GM18526 (cell line): Measurements from ENCODE around the gene ANGPTL2.

Source experiments
- POLR2A ChIP-seq: IDR thresholded peaks from 3 replicates; pipeline ENCODE4 v1.6.1; 2011; ENCODE audit not compliant: insufficient read length; ENCODE audit errors: extremely low read depth

The ANGPTL2 gene

DNA sequence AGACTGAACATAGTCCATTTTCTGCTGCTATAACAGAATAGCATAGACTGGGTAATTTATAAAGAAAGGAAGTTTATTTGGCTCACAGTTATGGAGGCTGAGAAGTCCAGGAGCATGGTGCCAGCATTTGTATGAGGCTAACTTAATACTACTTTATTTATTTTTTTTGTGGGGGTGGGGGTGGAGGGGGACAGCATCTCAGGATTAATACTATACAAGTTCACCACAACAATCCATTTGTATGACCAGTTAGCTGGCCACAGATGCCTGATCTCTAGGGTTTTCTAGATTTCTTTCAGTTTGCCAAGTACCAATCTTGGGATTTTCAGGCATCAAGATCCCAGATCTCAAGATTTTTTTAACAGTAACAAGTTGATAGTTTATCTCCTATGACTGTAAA, 20.3 kb downstream of the ANGPTL2 start:
- no peak for TF ChIP-seq POLR2A

DNA sequence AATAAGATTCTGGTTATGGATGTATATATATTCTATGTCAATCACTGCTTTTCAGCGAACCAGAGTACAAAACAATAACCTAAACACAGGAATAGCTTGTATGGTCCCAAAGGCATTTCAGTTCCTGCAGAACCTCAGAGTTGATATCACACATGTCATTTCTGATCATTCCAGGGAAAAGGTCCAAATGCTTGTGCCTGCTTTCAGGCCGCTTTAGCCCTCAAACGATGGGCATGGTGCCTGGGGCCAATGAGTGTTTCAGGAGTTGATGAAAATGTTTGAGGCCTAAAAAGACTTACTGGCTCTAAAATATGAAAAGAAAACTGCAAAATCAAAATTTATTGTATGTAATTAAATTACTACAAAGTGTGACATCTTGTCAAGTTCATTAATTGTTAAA, 22.8 kb downstream of the ANGPTL2 start:
- no peak for TF ChIP-seq POLR2A

DNA sequence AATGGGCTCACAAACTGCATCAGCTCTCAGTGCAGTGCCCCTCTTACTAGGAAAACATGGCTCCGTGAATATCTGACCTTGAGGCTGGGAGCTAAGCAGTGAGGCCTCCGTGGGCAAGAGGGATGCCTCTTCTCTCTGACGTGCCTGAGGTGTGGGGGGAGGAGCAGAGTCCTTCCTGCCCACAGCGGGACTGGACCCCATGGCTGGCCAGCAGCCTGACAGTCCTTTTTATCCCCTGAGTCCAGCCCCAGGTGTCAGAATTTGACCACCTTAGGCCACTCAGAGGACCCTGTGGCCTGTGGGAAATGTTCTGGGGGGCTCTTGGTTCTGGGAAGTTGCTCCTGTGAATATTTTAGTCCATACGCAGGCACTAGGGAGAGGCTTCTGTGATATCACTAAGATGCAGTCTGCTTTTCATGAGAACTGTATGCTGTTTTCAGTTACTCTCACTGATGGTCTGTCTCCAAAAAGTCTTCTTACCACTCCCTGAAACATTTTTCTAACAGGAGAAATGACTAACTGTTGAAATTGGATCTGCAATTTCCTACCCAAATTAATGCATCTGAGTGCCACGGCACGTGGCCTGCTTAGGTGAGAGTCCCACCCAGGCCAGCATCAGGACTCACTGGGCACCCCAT, 23.4 kb downstream of the ANGPTL2 start:
- no peak for TF ChIP-seq POLR2A

DNA sequence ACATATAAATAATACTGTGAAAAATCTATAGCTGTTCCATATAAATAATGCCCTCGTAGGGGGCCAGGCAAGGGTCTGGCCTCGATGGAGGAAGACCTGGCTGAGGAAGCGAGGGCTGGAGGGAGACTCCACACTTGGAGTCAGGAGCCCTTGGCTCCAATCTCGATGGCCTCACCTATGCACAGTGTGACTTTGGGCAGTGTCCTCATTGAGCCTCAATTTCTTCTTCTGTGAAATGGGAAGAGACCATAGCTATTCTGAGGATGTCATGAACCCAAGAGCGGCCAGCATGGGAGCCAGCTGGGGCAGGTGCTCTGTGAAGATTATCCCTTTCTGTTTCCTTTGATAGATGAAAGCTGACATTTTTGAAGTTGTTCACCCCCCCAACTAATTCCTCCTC, 24.8 kb downstream of the ANGPTL2 start:
- TF ChIP-seq POLR2A, result no peak

DNA sequence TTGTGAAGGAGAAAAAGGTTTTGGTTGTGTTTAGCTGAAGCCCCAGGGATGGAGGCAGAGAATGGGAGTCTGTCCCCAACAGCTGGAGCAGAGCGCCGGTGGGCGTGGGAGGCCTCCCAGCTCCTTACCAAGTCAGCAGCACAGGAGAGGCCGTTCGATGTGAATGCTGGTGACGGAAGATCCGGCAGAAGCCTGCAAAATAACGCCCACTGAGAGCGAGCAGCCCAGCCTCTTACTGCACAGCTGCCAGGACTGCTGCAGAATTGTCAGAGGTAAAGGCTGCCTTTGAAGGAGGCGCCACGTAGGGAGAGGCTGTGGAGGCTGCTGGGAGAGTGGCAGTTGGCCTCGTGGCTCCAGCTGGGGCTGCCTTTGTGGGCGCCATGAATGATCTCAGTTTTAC, 26.2 kb downstream of the ANGPTL2 start:
- no peak for TF ChIP-seq POLR2A

- TF ChIP-seq POLR2A, result no peak
Observed at GRCh38 chr9:127095411-127095810, 27.0 kb downstream of the ANGPTL2 start.

GRCh38 chr9:127093319-127094020, 29.0 kb downstream of the ANGPTL2 start:
- no peak for TF ChIP-seq POLR2A

- no peak for TF ChIP-seq POLR2A
Observed at GRCh38 chr9:127092041-127092608, 30.3 kb downstream of the ANGPTL2 start.

DNA sequence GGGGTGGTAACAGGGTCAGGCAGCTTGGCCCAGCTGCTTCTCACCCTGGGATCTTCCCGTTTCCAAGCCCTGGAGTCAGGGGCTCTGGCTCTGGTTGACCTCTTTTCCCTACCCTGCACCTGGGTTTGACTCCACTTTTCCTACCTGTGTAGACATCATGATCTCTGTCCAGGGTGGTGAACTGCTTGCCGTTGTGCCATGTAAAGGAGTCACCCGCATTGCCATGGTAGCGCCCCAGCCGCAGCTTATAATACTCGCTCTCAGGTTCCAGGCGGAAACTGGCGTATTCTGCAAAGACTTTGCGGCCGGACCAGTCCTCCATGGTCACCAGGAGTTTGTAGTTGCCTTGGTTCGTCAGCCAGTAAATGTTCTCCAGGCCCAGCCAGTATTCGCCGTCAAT, 30.9 kb downstream of the ANGPTL2 start:
- no peak for TF ChIP-seq POLR2A

GRCh38 chr9:127090341-127090985, 32.0 kb downstream of the ANGPTL2 start:
- TF ChIP-seq POLR2A, result no peak

DNA sequence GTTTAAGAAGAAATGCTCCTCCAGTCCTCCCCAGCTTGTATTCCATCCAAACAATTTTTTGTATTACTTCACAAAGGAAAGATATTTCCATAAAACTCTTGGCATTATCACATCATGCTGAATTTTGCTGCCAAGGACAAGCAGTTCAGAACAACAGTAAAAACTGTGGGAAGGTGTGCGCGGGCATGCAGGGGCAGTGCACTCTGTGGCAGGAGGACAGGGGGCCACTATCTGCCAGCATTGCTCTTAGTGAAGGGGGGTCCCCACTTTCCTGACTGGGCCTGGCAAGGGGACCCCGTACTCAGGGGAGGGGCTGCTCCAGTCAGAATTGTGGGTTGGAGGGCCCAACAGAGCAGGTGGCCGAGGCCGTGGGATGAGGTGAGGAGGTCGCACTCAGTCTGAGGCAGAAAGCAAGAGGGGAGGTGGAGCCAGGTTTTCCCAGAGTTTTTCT, 32.8 kb downstream of the ANGPTL2 start:
- TF ChIP-seq POLR2A, result no peak

GRCh38 chr9:127088724-127089615, 33.5 kb downstream of the ANGPTL2 start:
- TF ChIP-seq POLR2A, result no peak

GRCh38 chr9:127087836-127088235, 34.6 kb downstream of the ANGPTL2 start:
- TF ChIP-seq POLR2A, result no peak

GRCh38 chr9:127087411-127087810, 35.0 kb downstream of the ANGPTL2 start:
- TF ChIP-seq POLR2A, result no peak

DNA sequence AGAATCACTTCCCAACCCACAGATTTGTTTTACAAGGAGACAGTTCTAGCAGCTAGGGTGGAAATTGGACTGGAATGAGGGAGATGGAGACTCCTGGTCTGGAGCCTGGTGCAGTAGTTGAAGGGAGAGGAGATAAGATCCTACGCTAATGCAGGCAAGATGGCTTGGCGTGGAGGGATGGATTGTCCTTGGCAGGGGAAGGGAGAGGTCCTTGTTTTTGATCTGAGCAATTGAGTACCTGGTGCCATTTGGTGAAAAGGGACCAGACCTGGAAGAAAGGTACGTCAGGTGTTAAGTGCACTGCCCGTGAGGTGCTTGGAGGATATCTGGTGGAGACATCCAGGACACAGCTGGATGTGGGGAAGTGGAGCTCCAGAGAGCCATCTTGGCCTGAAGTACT, 35.7 kb downstream of the ANGPTL2 start:
- no peak for TF ChIP-seq POLR2A
